Neural progenitor cell (in vitro differentiated cells): ENCODE data around the gene HUS1.

Experiments
- EZH2 ChIP-seq: fragments of 200-600 bp; sonication (generic); IDR thresholded peaks from 2 replicates; pipeline ENCODE4 v1.6.1; 2017; ENCODE audit warnings: antibody characterized with exemption, mild to moderate bottlenecking, moderate library complexity
- EZH2phosphoT487 ChIP-seq: fragments of 200-600 bp; sonication (generic); IDR thresholded peaks from 2 replicates; pipeline ENCODE4 v1.6.1; 2017; ENCODE audit warnings: antibody characterized with exemption
- TF ChIP-seq, protein P1 (sequence below): fragments of 200-600 bp; sonication (generic); IDR thresholded peaks from 2 replicates; pipeline ENCODE4 v1.5.1; 2017; ENCODE audit warnings: antibody characterized with exemption, mild to moderate bottlenecking

DNA sequence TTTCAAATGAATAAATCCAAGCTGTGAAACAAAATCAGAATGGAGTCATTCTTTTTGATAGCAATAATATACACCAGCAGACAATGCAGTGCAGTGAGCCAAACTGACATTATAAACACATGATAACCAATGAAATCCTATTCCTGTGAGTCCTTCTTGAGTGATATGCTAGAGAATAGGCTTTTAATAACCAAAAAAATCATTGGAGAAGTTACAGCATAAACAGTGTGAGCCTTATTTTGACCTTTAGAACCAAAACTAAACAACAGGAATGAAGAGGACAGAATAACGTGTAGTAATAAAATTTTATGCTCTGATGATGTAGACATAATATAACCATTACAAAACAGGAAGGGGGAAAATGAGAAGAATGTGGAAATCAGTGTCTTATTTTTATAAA, 8.7 kb downstream of the HUS1 start:
- TF ChIP-seq, protein P1, sequence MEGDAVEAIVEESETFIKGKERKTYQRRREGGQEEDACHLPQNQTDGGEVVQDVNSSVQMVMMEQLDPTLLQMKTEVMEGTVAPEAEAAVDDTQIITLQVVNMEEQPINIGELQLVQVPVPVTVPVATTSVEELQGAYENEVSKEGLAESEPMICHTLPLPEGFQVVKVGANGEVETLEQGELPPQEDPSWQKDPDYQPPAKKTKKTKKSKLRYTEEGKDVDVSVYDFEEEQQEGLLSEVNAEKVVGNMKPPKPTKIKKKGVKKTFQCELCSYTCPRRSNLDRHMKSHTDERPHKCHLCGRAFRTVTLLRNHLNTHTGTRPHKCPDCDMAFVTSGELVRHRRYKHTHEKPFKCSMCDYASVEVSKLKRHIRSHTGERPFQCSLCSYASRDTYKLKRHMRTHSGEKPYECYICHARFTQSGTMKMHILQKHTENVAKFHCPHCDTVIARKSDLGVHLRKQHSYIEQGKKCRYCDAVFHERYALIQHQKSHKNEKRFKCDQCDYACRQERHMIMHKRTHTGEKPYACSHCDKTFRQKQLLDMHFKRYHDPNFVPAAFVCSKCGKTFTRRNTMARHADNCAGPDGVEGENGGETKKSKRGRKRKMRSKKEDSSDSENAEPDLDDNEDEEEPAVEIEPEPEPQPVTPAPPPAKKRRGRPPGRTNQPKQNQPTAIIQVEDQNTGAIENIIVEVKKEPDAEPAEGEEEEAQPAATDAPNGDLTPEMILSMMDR, result no peak
- TF ChIP-seq EZH2phosphoT487 (no peak), EZH2 (no peak)
